Activated CD8-positive, alpha-beta memory T cell treated with anti-CD3 and anti-CD28 coated beads, Interleukin-2, amount 50 U/mL, for 24 hours (primary cell): Measurements from ENCODE around the gene TMEM135.
"Not testable (repeated sequence)": the region's sequence is repeated elsewhere in the genome, so short reads cannot be mapped to it uniquely, and the experiment has no call there.

Source experiments
- DNase-seq: peaks from one replicate; pipeline ENCODE4 v3.0.0-alpha.2; 2020; ENCODE audit errors: extremely low read depth

Gene TMEM135

GRCh38 chr11:87037450-87038234, at the start of gene TMEM135:
Gene TMEM135, plus strand, starts transcription at chr11:87037934. Its CDS starts 112 bp downstream, at chr11:87038046.
- peak; percentile 79 for DNase-seq

GRCh38 chr11:86988351-86988881, 49.3 kb upstream of the TMEM135 start:
- DNase-seq = no peak

GRCh38 chr11:86990031-86990430, 47.7 kb upstream of the TMEM135 start:
- DNase-seq = no peak

- DNase-seq = no peak
Observed at GRCh38 chr11:86990515-86990914, 47.2 kb upstream of the TMEM135 start.

GRCh38 chr11:86991341-86991740, 46.4 kb upstream of the TMEM135 start:
- no peak for DNase-seq

GRCh38 chr11:86992340-86992739, 45.4 kb upstream of the TMEM135 start:
- DNase-seq = not testable (repeated sequence)

GRCh38 chr11:86993031-86993430, 44.7 kb upstream of the TMEM135 start:
- DNase-seq = no peak

- no peak for DNase-seq
Observed at GRCh38 chr11:86996953-86997570, 40.7 kb upstream of the TMEM135 start.

GRCh38 chr11:86999388-86999787, 38.3 kb upstream of the TMEM135 start:
- DNase-seq = no peak

- DNase-seq = no peak
Observed at GRCh38 chr11:86999859-87000753, 37.6 kb upstream of the TMEM135 start.

GRCh38 chr11:87002918-87003317, 34.8 kb upstream of the TMEM135 start:
- DNase-seq = no peak

- not testable (repeated sequence) for DNase-seq
Observed at GRCh38 chr11:87004281-87004680, 33.5 kb upstream of the TMEM135 start.

GRCh38 chr11:87005569-87005921, 32.2 kb upstream of the TMEM135 start:
- DNase-seq = no peak

GRCh38 chr11:87006035-87006434, 31.7 kb upstream of the TMEM135 start:
- DNase-seq = no peak

GRCh38 chr11:87007963-87008362, 29.8 kb upstream of the TMEM135 start:
- DNase-seq = no peak

- DNase-seq = no peak
Observed at GRCh38 chr11:87012089-87012488, 25.6 kb upstream of the TMEM135 start.

GRCh38 chr11:87012673-87013072, 25.1 kb upstream of the TMEM135 start:
- no peak for DNase-seq

GRCh38 chr11:87013912-87014825, 23.6 kb upstream of the TMEM135 start:
- no peak for DNase-seq

GRCh38 chr11:87015645-87016044, 22.1 kb upstream of the TMEM135 start:
- no peak for DNase-seq

GRCh38 chr11:87019613-87020271, 18.0 kb upstream of the TMEM135 start:
- DNase-seq = no peak

- no peak for DNase-seq
Observed at GRCh38 chr11:87020336-87020735, 17.4 kb upstream of the TMEM135 start.
